ENCODE data around the gene FAM240B.

The FAM240B gene

DNA sequence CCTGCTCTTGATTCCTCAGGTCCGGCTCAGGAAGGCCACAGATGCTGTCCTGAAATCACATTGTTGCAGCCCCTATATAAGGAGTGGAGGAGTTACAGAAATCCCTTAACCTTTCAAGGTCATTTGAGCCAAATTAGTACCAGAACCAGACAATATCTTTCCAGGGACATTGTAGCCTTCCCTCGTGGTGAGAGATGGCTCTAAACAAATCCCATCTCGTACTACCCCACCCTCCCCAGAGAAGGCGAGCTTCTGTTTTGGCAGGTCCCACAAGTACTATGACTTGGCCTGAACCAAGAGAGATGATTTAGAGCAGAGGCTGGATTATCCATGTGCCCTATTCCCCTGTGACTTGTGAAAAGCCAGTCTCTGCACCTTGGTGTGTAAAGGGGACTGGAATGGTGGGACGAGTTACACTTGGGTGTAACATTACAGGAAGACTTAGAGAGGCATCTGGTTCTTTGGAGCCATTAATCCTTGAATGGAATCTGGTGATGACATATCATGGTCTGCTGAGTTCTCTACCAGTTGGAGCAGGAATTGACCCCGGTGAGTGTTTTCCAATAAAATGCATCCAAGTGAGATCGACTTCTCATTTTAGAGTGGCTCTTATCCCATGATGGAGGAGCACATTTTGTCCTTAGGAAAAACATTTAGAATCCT is at the start of gene FAM240B:
Gene FAM240B, minus strand, starts transcription at position 51 of the 663 bp plus-strand sequence. CDS start 16,134 bp downstream, outside the sequence.
- in situ Hi-C loops (cut with HindIII; ENCODE audit: low pct_ligation_motif_present, low pct_unique_long_range_greater_than_20kb, low sequenced_read_pairs) = no loop called here

DNA sequence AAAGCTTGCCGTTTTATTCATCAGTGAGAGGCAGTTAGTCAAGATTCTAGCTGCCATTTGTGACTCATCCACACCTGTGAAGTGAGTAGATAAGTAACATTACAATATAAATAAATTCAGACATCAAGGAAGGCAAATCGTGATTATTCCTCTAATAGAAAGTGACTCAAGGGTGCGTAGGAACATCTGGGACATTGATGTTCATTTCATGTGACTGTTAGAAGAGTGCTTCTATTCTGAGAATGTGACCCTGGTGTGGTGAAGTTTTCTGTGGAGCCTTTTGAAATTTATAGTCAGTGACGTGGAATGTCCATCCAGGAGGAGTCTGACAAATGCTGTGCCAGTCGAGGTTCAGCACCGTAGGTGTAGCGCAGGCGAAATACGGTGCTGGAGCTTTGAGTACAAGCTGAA is 48.4 kb upstream of the FAM240B start:
- no peak for DNase-seq
- in situ Hi-C loops (cut with HindIII; ENCODE audit: low pct_ligation_motif_present, low pct_unique_long_range_greater_than_20kb, low sequenced_read_pairs) = no loop called here

More for the DNA sequence above, at the start of gene FAM240B:
- DNase-seq = no peak

DNA sequence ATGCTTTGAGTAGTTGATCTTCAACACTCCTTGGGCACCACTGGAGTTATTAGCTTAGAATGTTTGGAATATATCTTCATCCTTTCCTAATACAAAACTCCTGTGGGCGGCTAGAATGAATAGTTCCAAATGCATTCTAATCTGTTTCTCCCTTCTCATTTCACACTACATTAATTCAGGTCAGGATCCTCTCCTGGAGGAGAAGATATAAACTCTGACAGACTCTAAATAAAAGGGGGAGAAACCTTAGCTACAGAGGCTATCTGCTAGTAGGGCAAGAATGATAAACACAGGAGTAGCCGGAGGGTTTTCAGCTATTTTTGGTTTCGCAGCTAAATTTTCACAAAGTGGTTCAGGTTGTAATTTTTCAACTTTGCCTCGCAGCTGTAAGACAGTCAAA is 45.2 kb upstream of the FAM240B start:
- no peak for DNase-seq
- in situ Hi-C loops (cut with HindIII; ENCODE audit: low pct_ligation_motif_present, low pct_unique_long_range_greater_than_20kb, low sequenced_read_pairs) = no loop called here

DNA sequence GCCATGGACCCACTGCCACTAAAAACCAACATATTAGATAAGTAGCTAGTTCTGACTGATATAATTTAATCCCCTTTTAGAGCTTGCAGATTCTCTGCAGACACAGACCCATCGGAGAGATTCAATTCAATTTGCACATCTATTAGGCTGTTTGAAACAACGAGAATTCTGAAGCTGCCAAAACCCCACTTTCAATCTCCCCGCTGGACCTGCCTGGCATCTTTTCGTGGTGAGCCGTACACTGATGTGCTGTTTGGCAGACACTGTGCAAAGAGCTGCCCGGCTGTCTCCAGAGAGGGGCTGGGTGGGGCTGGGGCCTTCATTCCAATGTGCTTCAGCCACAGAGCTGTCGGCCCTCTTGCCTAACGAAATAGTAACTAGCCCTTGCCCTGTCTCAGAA is 42.1 kb upstream of the FAM240B start:
- in situ Hi-C loops (cut with HindIII; ENCODE audit: low pct_ligation_motif_present, low pct_unique_long_range_greater_than_20kb, low sequenced_read_pairs) = no loop called here
- no peak for DNase-seq

DNA sequence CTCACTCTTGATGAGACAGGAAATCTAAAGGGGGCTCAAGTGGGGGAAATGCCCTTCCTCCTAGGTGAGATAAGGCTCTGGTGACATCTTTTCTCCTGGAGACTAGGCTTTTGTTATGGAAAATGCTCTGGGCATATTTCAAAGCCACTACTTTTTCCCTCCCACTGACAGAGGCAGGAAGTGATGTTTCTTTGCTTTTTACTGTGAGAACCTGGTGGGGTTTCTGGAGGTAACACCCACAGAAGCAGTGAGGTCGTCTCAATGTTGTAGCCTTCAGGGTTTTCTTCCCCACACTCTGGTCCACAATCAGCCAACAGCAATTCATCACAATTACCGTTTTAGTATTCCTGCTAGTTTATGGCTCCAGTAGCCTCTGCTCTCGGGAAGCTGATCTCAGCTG is 41.4 kb upstream of the FAM240B start:
- in situ Hi-C loops (cut with HindIII; ENCODE audit: low pct_ligation_motif_present, low pct_unique_long_range_greater_than_20kb, low sequenced_read_pairs) = no loop called here

DNA sequence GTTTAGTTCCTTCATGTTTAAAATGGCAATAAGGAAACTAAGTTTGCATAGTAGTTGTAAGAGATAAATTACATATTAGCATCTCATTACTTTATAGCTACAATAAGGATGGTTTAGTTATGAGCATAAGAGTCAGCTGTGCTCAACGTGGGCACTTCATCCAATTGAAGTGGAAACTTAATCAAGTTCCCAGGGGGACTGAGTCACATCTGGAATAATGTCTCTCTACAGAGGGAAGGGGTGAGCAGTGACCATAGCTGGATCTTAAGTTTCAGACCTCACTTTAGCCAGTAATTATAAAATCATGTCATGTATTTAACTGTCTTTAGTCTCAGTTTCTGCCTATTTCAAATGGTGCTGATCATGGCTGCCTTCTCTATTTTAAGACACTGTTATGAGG is 36.8 kb upstream of the FAM240B start:
- in situ Hi-C loops (cut with HindIII; ENCODE audit: low pct_ligation_motif_present, low pct_unique_long_range_greater_than_20kb, low sequenced_read_pairs) = no loop called here
- DNase-seq = no peak

More for the DNA sequence above, 41.4 kb upstream of the FAM240B start:
- no peak for DNase-seq

DNA sequence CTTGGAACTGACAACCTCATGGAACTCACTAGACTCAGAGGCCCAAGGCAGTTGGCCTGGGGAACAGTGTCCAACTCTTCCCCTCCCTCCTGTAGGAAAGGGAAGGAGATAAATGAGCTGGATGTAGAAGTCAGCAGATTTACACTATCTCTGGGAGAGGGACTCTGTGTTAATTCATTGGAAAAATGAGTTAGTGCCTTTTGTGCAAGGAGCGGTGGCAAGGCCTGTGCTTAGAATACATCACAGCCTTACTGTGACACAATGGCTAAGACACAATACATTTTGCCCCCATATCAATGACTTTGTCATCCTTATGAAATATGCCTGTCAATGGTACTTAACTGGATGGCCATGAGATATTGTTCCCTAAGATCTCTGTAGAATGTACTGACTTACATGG is 28.0 kb upstream of the FAM240B start:
- in situ Hi-C loops (cut with HindIII; ENCODE audit: low pct_ligation_motif_present, low pct_unique_long_range_greater_than_20kb, low sequenced_read_pairs) = no loop called here
- no peak for DNase-seq

DNA sequence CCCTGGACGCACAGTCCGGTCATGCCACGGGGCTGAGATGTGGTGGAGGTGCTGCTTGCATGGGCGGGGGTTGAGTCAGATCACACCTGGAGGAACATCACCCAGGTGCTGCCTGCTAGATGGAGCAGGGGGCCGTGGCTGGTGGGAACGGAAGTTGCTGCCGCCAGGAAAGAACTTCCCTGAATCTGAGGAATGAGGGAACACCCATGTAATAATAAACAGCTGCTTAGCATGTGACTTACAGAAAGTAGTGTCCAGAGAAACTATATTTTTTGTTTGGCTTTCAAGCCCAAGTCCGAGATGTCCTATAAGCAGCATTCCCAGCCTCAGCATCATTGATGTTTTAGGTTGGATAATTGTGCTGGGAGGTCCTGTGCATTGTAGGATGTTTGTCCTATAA is 27.1 kb upstream of the FAM240B start:
- no peak for DNase-seq
- in situ Hi-C loops (cut with HindIII; ENCODE audit: low pct_ligation_motif_present, low pct_unique_long_range_greater_than_20kb, low sequenced_read_pairs) = no loop called here

DNA sequence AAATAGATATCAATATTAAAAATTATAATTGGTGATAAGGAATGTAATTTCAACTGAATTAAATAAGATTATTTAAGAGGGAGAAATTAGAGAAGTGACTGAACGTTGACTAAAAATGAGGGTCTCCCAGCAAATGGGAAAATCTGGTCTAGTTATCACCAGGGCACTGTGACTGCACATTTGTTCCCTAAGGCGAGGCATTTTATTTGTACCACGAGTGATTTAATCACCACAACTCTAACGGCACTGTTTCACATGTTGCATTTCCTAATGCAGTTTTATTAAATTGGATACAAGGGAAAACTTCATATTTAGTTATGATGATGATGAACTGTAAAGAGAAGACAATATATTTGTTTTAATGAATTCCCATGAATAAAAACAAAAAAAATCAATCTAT is 26.4 kb upstream of the FAM240B start:
- in situ Hi-C loops (cut with HindIII; ENCODE audit: low pct_ligation_motif_present, low pct_unique_long_range_greater_than_20kb, low sequenced_read_pairs) = no loop called here
- DNase-seq = no peak

DNA sequence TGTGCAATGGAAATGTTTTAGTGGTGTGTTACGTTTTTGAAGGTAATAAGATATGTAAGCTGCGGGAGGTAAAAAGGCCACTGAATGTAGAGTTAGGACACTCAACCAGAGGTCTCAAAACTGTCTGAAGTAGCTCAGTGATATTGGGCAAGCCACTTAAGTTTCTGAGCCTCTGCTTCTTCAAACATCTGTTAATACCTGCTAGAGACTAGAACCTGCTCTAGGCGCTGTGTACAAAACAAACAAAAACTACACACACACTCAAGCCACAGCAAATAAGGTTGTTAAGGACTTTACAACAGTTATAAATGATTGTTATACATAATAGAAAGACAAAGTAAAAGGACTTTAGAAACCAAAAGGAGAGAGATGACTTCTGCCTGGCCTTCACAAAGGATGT is 24.6 kb upstream of the FAM240B start:
- DNase-seq = no peak
- in situ Hi-C loops (cut with HindIII; ENCODE audit: low pct_ligation_motif_present, low pct_unique_long_range_greater_than_20kb, low sequenced_read_pairs) = no loop called here

DNA sequence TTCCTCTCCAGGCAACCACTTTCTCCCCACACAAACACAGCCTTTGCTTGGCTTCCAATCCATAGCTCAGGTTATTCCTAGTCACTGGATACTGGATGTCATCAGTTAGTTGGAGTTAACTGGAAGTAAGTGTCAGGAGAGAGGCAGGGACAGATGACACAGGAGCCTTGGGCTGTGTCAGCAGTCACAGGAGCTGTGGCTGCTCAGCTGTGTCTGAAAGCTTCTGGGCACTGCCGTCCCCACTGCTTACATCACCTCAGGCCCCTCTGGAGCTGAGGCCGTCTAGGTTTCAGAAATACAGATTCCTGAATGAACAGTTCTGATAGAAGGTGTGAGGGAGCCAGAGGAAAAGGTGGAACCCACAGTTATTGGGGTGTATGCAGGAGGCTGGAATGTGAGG is 17.3 kb upstream of the FAM240B start:
- in situ Hi-C loops (cut with HindIII; ENCODE audit: low pct_ligation_motif_present, low pct_unique_long_range_greater_than_20kb, low sequenced_read_pairs) = no loop called here
- no peak for DNase-seq

DNA sequence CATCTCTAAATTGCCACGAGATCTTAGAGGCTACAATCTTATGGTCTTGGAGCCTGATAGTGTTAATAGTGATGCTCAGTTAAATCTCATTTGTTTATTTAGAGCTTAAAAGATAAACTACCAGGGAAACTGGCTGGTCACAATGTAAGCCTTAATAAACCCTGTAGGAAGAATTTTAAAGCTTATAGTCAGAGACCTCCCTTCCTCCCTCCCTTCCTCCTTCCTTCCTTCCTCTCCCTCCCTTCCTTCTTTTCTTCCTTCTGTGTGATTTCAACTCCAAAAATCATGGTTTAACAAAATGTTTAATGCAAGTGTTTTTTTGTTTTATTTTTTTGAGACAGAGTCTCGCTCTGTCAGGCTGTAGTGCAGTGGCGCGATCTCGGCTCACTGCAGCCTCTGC is 14.9 kb upstream of the FAM240B start:
- DNase-seq = no peak
- in situ Hi-C loops (cut with HindIII; ENCODE audit: low pct_ligation_motif_present, low pct_unique_long_range_greater_than_20kb, low sequenced_read_pairs) = no loop called here

DNA sequence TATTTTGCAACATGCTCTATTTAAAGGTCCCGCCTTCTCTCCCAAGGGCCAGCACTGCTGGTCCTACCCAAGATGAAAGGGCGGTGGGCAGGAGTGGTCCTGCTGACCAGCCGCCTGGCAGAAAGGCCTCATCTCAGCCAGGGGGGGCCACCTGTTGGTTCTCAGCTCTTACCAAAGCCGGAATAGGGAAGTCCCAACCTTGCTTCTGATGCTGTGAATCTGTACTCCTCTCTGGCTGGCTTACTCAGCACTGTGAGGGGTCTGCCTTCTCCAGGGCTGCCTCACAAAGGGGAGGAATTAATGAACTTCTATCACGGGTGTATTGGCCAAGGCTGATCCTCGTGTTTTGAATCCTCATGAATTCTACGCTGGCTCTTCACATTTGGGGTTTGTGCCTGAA is 13.6 kb upstream of the FAM240B start:
- in situ Hi-C loops (cut with HindIII; ENCODE audit: low pct_ligation_motif_present, low pct_unique_long_range_greater_than_20kb, low sequenced_read_pairs) = no loop called here
- DNase-seq = no peak

DNA sequence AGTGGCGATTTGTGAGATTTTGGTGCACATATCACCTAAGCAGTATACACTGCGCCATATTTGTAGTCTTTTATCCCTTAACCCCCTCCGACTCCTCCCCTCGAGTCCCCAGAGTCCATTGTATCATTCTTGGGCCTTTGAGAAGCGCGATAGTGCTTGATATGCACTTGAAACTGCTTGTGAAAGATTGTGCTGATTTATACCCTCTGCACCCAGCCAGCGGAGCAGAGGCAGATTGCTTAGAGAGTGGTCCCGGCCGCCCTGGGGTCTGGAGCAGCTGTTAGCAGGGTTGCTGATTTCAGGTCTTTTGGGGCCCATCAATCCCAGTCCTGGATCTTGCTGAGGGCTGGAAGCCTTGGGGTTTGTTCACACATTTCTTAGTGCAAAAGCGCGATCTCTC is 13.0 kb upstream of the FAM240B start:
- in situ Hi-C loops (cut with HindIII; ENCODE audit: low pct_ligation_motif_present, low pct_unique_long_range_greater_than_20kb, low sequenced_read_pairs) = no loop called here
- DNase-seq = no peak

DNA sequence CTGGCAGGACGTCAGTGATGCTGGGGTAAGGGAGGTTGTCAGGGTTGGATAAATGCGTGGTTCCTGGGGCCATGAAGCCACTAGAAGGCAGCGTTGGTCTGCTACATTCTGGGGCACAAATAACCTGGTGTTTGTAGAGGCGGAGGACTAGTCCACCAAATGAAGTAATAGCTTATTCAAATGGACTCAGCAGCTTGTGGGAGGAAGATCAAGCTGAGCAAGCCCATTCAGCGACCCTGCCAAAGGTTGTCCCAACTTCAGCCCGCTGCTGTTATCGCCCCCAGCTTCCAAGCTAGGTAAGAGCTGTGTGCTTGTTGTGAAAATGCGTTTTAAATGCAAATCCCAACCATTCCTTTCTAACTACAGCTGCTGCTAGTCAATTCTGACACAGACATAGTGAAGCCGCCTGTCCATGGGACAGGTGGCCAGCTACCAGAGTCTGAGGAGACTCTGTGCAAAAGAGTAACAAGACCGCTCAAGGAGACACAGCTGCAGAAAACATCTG is 7.6 kb upstream of the FAM240B start:
- DNase-seq = peak; percentile 22
- in situ Hi-C loops (cut with HindIII; ENCODE audit: low pct_ligation_motif_present, low pct_unique_long_range_greater_than_20kb, low sequenced_read_pairs) = no loop called here

DNA sequence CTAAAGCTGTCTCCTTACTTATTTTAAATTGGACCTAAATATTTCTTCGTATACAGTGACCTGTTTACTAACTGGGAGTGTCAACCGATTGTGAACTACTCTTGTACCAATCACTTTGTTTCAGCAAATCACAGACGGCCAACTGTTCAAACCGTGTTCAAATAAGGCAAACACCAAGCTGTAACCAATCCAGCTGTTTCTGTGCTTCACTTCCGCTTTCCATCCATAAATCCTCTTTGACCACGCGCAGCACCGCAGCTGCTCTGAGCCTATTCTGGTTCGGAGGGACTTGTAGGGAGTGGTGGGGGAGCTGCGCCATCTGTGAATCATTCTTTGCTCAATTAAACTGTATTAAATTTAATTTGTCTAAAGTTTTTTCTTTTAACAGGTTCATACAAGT is 4.8 kb upstream of the FAM240B start:
- no peak for DNase-seq
- in situ Hi-C loops (cut with HindIII; ENCODE audit: low pct_ligation_motif_present, low pct_unique_long_range_greater_than_20kb, low sequenced_read_pairs) = no loop called here

DNA sequence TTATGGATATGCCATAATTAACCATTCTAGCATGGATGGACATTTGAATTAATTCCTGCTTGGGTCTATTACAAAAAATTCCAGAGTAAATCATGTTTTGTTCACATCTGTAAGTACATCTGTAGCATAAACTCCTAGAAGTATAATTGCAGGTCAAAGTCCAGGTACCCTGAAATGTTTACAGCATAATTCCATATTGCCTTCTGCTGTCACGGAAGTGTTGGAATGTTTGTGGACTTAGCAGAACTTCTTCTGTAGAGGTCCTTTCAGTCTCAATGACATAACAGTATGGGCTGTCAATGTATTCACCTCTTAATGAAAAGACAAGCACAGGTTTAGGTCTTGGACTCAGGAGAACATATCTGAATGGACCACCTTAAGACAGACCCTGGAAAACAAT is 1.8 kb downstream of the FAM240B start:
- in situ Hi-C loops (cut with HindIII; ENCODE audit: low pct_ligation_motif_present, low pct_unique_long_range_greater_than_20kb, low sequenced_read_pairs) = no loop called here
- DNase-seq = no peak

DNA sequence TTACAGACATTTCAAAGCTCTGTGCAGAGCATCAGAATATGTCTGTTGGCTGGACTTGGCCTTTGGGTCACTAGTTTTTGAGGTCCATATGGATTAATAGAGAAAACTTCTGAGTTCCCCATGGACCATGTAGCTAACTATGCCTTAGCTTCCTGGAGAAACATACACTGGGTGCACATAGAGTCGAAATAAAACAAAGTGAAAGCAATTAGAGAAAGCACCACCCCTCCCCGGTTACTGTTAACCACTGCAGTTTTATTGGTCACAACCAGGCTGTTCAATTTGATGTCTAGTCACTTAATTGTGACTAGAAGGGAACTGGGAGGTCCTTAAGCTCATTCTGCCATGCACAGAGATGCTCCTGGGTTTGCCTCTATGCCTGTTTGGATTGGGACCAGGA is 4.2 kb downstream of the FAM240B start:
- no peak for DNase-seq
- in situ Hi-C loops (cut with HindIII; ENCODE audit: low pct_ligation_motif_present, low pct_unique_long_range_greater_than_20kb, low sequenced_read_pairs) = no loop called here

DNA sequence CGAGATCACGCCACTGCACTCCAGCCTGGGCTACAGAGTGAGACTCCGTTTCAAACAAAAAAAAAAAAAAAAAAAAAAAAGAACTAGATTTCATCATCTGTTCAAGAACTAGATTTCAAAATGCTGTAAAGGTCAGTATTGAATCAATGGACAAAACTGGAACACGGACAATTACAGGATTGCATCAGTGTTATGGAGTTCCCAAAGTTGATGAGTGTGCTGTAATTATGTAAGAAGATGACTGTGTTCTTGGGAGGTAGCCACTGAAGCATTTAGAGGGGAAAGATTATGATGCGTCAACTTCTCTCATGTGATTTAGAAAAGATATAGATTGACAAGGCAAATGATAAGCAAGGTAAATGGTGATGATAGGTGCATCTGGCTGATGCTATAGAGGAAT is 6.5 kb downstream of the FAM240B start:
- DNase-seq = no peak
- in situ Hi-C loops (cut with HindIII; ENCODE audit: low pct_ligation_motif_present, low pct_unique_long_range_greater_than_20kb, low sequenced_read_pairs) = no loop called here

DNA sequence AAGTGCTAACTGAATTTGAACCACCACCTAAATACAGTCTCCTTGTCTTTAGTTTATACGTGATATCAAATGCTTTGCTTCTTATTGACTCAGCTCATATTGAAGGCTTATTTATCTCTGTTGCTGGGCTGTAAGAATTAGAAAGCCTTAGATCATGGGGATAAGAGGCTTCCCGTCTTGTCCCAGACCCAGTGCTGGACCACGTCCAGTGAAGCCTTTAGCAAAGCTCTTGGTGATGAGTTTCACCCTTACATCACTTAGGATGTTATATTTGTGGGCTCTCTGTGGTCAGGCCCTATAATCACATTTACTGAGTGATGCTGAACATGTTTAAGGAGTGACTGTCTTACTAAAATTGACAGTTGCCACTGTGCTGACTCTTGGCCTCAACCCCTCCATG is 11.2 kb downstream of the FAM240B start:
- DNase-seq = no peak

More for the DNA sequence above, 11.2 kb downstream of the FAM240B start:
- in situ Hi-C loops (cut with HindIII; ENCODE audit: low pct_ligation_motif_present, low pct_unique_long_range_greater_than_20kb, low sequenced_read_pairs) = no loop called here
